DMS53 (cell line): ENCODE results near the gene CD4.

Experiments used
- DNase-seq: peaks from one replicate; lab custom pipeline; 2025; lab: John Stamatoyannopoulos, UW

The CD4 gene

GRCh38 chr12:6816598-6816997, 27.3 kb downstream of the CD4 start:
- no peak for DNase-seq

GRCh38 chr12:6817098-6817497, 27.8 kb downstream of the CD4 start:
- no peak for DNase-seq

GRCh38 chr12:6817662-6818157, 28.4 kb downstream of the CD4 start:
- no peak for DNase-seq

- no peak for DNase-seq
These were observed 28.9 kb downstream of the CD4 start for GRCh38 chr12:6818222-6818621.

- no peak for DNase-seq
These were observed 29.3 kb downstream of the CD4 start for GRCh38 chr12:6818645-6819044.

GRCh38 chr12:6819106-6820030, 30.0 kb downstream of the CD4 start:
- DNase-seq, result no peak

- DNase-seq, result no peak
These were observed 30.8 kb downstream of the CD4 start for GRCh38 chr12:6820166-6820565.

GRCh38 chr12:6821591-6822425, 32.5 kb downstream of the CD4 start, which contains the start of gene GPR162:
Gene GPR162 (plus strand): TSS chr12:6821821. CDS start chr12:6823899, 2,078 bp downstream.
- DNase-seq, result peak; percentile 89

- DNase-seq, result no peak
These were observed 33.3 kb downstream of the CD4 start for GRCh38 chr12:6822426-6823135.

GRCh38 chr12:6823182-6824084, 34.1 kb downstream of the CD4 start:
- DNase-seq, result no peak

GRCh38 chr12:6824085-6824775, 34.9 kb downstream of the CD4 start:
- DNase-seq, result no peak

- DNase-seq, result peak; percentile 59
These were observed 35.6 kb downstream of the CD4 start for GRCh38 chr12:6824901-6825381.

GRCh38 chr12:6825398-6826124, 36.2 kb downstream of the CD4 start:
- peak; percentile 95 for DNase-seq

GRCh38 chr12:6826125-6826733, 36.9 kb downstream of the CD4 start:
- no peak for DNase-seq

- DNase-seq, result no peak
These were observed 37.6 kb downstream of the CD4 start for GRCh38 chr12:6826734-6827436.

GRCh38 chr12:6827437-6827911, 38.1 kb downstream of the CD4 start:
- DNase-seq, result peak; percentile 92

GRCh38 chr12:6827982-6828780, 38.9 kb downstream of the CD4 start, which contains the start of gene P3H3:
Gene P3H3 (plus strand): TSS chr12:6828407. CDS start chr12:6828441, 34 bp downstream.
- DNase-seq, result peak; percentile 79
